NB4 (cell line): ENCODE measurements around the gene TRAP1.

ENCODE experiments used
- MAX ChIP-seq: IDR thresholded peaks from 2 replicates; pipeline ENCODE4 v1.6.1; 2011; ENCODE audit warnings: low read depth, low read length
- MYC ChIP-seq: IDR thresholded peaks from 2 replicates; pipeline ENCODE4 v1.6.1; 2011; ENCODE audit warnings: low read depth, low read length
- POLR2A ChIP-seq: IDR thresholded peaks from 2 replicates; pipeline ENCODE4 v1.6.1; 2011; ENCODE audit warnings: mild to moderate bottlenecking; ENCODE audit not compliant: insufficient read length; ENCODE audit errors: extremely low read depth
- TF ChIP-seq, protein P1 (sequence below): IDR thresholded peaks from one replicate; pipeline ENCODE4 v1.5.1; 2012; ENCODE audit warnings: low read depth, low read length

DNA sequence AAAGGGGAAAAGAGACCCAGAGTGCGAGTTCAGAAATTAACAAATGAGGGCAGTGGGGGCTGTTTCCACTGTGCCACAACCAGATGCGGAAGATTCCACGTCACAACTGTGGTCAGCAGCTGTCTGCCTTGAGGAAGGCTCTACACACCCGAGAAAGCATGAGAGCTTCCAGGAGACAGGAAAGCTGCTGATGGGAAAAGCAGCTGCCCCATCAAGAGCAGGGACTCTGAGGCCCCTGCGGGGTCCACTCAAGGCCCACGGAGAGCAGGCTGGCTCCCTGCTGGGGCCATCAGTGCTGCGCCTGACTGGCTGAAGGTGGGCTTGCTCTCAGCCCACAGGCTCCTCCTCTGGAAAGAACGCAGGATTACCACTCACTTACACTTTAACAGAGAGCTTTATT, 14.8 kb upstream of the TRAP1 start:
- TF ChIP-seq, protein P1, sequence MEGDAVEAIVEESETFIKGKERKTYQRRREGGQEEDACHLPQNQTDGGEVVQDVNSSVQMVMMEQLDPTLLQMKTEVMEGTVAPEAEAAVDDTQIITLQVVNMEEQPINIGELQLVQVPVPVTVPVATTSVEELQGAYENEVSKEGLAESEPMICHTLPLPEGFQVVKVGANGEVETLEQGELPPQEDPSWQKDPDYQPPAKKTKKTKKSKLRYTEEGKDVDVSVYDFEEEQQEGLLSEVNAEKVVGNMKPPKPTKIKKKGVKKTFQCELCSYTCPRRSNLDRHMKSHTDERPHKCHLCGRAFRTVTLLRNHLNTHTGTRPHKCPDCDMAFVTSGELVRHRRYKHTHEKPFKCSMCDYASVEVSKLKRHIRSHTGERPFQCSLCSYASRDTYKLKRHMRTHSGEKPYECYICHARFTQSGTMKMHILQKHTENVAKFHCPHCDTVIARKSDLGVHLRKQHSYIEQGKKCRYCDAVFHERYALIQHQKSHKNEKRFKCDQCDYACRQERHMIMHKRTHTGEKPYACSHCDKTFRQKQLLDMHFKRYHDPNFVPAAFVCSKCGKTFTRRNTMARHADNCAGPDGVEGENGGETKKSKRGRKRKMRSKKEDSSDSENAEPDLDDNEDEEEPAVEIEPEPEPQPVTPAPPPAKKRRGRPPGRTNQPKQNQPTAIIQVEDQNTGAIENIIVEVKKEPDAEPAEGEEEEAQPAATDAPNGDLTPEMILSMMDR: no peak
- TF ChIP-seq POLR2A (no peak), MYC (no peak), MAX (no peak)
